IMR-90 (cell line): Measurements from ENCODE around the gene SARM1. TPM values are rescaled to one million over a fixed set of nuclear protein-coding genes. Genes with fewer than 3 reads are reported as not detected.
A peak's percentile ranks its signal among the peaks of the same experiment; 100 is the strongest.

ENCODE experiments used
- ATAC-seq: fragments of 200-7000 bp; cut with Tn5 transposase; 2 replicates; pipeline ENCODE4 v1.9.1; 2020; ENCODE audit warnings: low read depth, mild to moderate bottlenecking, moderate library complexity
- BruUV-seq: library from RNA; stranded (reverse); fragments of 400-500 nt; replicated peaks from 2 replicates; lab custom pipeline; 2021; lab: Mats Ljungman, UMichigan
- CTCF ChIA-PET: fragments of 300-600 bp; formaldehyde crosslinking; extraction: SDS; loops from one replicate; lab custom pipeline; 2021; ENCODE audit warnings: antibody characterized with exemption; lab: Yijun Ruan, JAX
- POLR2A ChIA-PET: fragments of 300-600 bp; sonication (Branson Sonifier 250); formaldehyde crosslinking; loops from one replicate; lab custom pipeline; 2022; ENCODE audit warnings: antibody characterized with exemption; ENCODE audit not compliant: unreplicated experiment; lab: Charles Lee
- DNase-seq: peaks from one replicate; pipeline ENCODE4 v3.0.0; 2013
- H2AFZ ChIP-seq: replicated peaks from 2 replicates; pipeline ENCODE3; 2013; ENCODE audit warnings: low read length, mild to moderate bottlenecking; ENCODE audit not compliant: poor library complexity
- H2AK5ac ChIP-seq: 2 replicates; pipeline ENCODE4 v1.6.1; 2013; ENCODE audit warnings: low read depth, low read length, inconsistent platforms
- H2AK9ac ChIP-seq: replicated peaks from 2 replicates; pipeline ENCODE3; 2013; ENCODE audit warnings: mild to moderate bottlenecking, low read depth, low read length, moderate library complexity; ENCODE audit not compliant: poor library complexity
- H2BK120ac ChIP-seq: 2 replicates; pipeline ENCODE4 v1.6.1; 2013; ENCODE audit warnings: low read depth, low read length, inconsistent platforms
- H2BK15ac ChIP-seq: 3 replicates; pipeline ENCODE4 v1.6.1; 2013; ENCODE audit warnings: low read depth, low read length, inconsistent platforms
- H2BK20ac ChIP-seq: 2 replicates; pipeline ENCODE4 v1.6.1; 2013; ENCODE audit warnings: low read depth, mild to moderate bottlenecking, inconsistent platforms, low read length, moderate library complexity
- H2BK5ac ChIP-seq: 2 replicates; pipeline ENCODE4 v1.6.1; 2013; ENCODE audit warnings: mild to moderate bottlenecking, low read depth, low read length, inconsistent platforms; ENCODE audit not compliant: poor library complexity, severe bottlenecking
- H3K14ac ChIP-seq: replicated peaks from 2 replicates; pipeline ENCODE4 v1.6.1; 2013; ENCODE audit warnings: low read depth, low read length, inconsistent platforms
- H3K18ac ChIP-seq: 2 replicates; pipeline ENCODE4 v1.6.1; 2013; ENCODE audit warnings: low read depth, low read length, control low read depth
- H3K23ac ChIP-seq: 2 replicates; pipeline ENCODE4 v1.6.1; 2013; ENCODE audit warnings: low read depth, low read length, inconsistent platforms
- H3K27ac ChIP-seq: 2 replicates; pipeline ENCODE4 v1.5.1; 2013; ENCODE audit warnings: mild to moderate bottlenecking, control low read depth, low read length; ENCODE audit not compliant: insufficient read depth
- H3K27me3 ChIP-seq: 2 replicates; pipeline ENCODE4 v1.6.1; 2013; ENCODE audit warnings: low read length; ENCODE audit not compliant: control insufficient read depth, insufficient read depth
- H3K36me3 ChIP-seq: 2 replicates; pipeline ENCODE4 v1.6.1; 2013; ENCODE audit warnings: low read length, mixed read lengths; ENCODE audit not compliant: control insufficient read depth, insufficient read depth
- H3K4ac ChIP-seq: 2 replicates; pipeline ENCODE4 v1.6.1; 2013; ENCODE audit warnings: low read depth, low read length, inconsistent platforms
- H3K4me1 ChIP-seq: 2 replicates; pipeline ENCODE4 v1.6.1; 2013; ENCODE audit warnings: low read length, mixed read lengths; ENCODE audit not compliant: control insufficient read depth, insufficient read depth
- H3K4me2 ChIP-seq: 2 replicates; pipeline ENCODE4 v1.6.1; 2013; ENCODE audit warnings: low read depth, mild to moderate bottlenecking, control low read depth, low read length, moderate library complexity
- H3K4me3 ChIP-seq: 2 replicates; pipeline ENCODE4 v1.5.1; 2013; ENCODE audit warnings: low read depth, mild to moderate bottlenecking, control low read depth, low read length, moderate library complexity; ENCODE audit not compliant: insufficient read depth
- H3K56ac ChIP-seq: 2 replicates; pipeline ENCODE4 v1.6.1; 2013; ENCODE audit warnings: low read length, inconsistent platforms; ENCODE audit not compliant: insufficient read depth; ENCODE audit errors: extremely low read depth
- H3K79me1 ChIP-seq, 2 experiments: 2 replicates each; pipeline ENCODE4 v1.6.1; 2013; ENCODE audit warnings: low read length in 2 of 2, inconsistent platforms in 1 of 2, low read depth in 1 of 2
- H3K9ac ChIP-seq: 2 replicates; pipeline ENCODE4 v1.6.1; 2013; ENCODE audit warnings: low read depth, low read length, control low read depth
- H3K9me1 ChIP-seq: 2 replicates; pipeline ENCODE4 v1.6.1; 2013; ENCODE audit warnings: low read length, inconsistent platforms; ENCODE audit not compliant: insufficient read depth
- H3K9me3 ChIP-seq: 2 replicates; pipeline ENCODE4 v1.6.1; 2013; ENCODE audit warnings: low read length; ENCODE audit not compliant: control insufficient read depth, insufficient read depth
- H4K20me1 ChIP-seq: 2 replicates; pipeline ENCODE4 v1.6.1; 2013; ENCODE audit warnings: low read length, inconsistent platforms; ENCODE audit not compliant: insufficient read depth
- H4K5ac ChIP-seq: 2 replicates; pipeline ENCODE4 v1.6.1; 2013; ENCODE audit warnings: mild to moderate bottlenecking, low read depth, low read length, control low read depth
- H4K8ac ChIP-seq, 2 experiments: 2 replicates each; pipeline ENCODE4 v1.6.1; 2013; ENCODE audit warnings: low read depth in 2 of 2, low read length in 2 of 2, control low read depth in 1 of 2, inconsistent platforms in 1 of 2
- H4K91ac ChIP-seq: 2 replicates; pipeline ENCODE4 v1.6.1; 2013; ENCODE audit warnings: low read depth, low read length, inconsistent platforms; ENCODE audit not compliant: insufficient read depth
- BHLHE40 ChIP-seq: fragments of 150-350 bp; IDR thresholded peaks from 2 replicates; pipeline ENCODE4 v1.6.1; 2016; ENCODE audit warnings: mild to moderate bottlenecking, low read depth, low read length
- CEBPB ChIP-seq: IDR thresholded peaks from 2 replicates; pipeline ENCODE4 v1.6.1; 2012; ENCODE audit warnings: low read depth, low read length, improper control_type of control experiment
- CHD1 ChIP-seq: IDR thresholded peaks from 2 replicates; pipeline ENCODE4 v1.6.1; 2012; ENCODE audit warnings: low read depth, low read length, improper control_type of control experiment
- CTCF ChIP-seq: conservative IDR thresholded peaks from 2 replicates; pipeline ENCODE4 v1.5.1; 2012; ENCODE audit warnings: mild to moderate bottlenecking, low read depth, low read length, improper control_type of control experiment
- FOS ChIP-seq: fragments of 150-350 bp; IDR thresholded peaks from 2 replicates; pipeline ENCODE4 v1.6.1; 2016; ENCODE audit warnings: low read depth, low read length
- MAFK ChIP-seq: IDR thresholded peaks from 2 replicates; pipeline ENCODE4 v1.6.1; 2012; ENCODE audit warnings: low read depth, low read length, improper control_type of control experiment
- MAZ ChIP-seq: IDR thresholded peaks from 2 replicates; pipeline ENCODE4 v1.6.1; 2012; ENCODE audit warnings: low read depth, mild to moderate bottlenecking, low read length, improper control_type of control experiment, moderate library complexity, borderline replicate concordance
- MXI1 ChIP-seq: IDR thresholded peaks from 2 replicates; pipeline ENCODE4 v1.6.1; 2012; ENCODE audit warnings: low read depth, mild to moderate bottlenecking, low read length, moderate library complexity, borderline replicate concordance
- NFE2L2 ChIP-seq: fragments of 150-350 bp; IDR thresholded peaks from 2 replicates; pipeline ENCODE4 v1.6.1; 2016; ENCODE audit warnings: low read depth, mild to moderate bottlenecking, low read length
- POLR2A ChIP-seq: IDR thresholded peaks from 2 replicates; pipeline ENCODE4 v1.6.1; 2012; ENCODE audit warnings: mild to moderate bottlenecking, low read depth, low read length
- RAD21 ChIP-seq: IDR thresholded peaks from 2 replicates; pipeline ENCODE4 v1.6.1; 2012; ENCODE audit warnings: low read length, improper control_type of control experiment
- RCOR1 ChIP-seq: IDR thresholded peaks from 2 replicates; pipeline ENCODE4 v1.6.1; 2012; ENCODE audit warnings: mild to moderate bottlenecking, low read length, improper control_type of control experiment; ENCODE audit not compliant: insufficient replicate concordance
- RFX5 ChIP-seq: IDR thresholded peaks from 2 replicates; pipeline ENCODE4 v1.8.0; 2012; ENCODE audit warnings: low read depth, mild to moderate bottlenecking, low read length, moderate library complexity
- SMC3 ChIP-seq: fragments of 150-350 bp; IDR thresholded peaks from 2 replicates; pipeline ENCODE4 v1.6.1; 2016; ENCODE audit warnings: low read depth, mild to moderate bottlenecking, antibody characterized with exemption, low read length, moderate library complexity
- WGBS, 2 experiments: methylation state at CpG; one replicate each; pipeline versions ENCODE4 v1.1.5 to v1.1.7; 2013; ENCODE audit warnings: missing lambda C conversion rate in 2 of 2; ENCODE audit not compliant: insufficient read length in 1 of 2; ENCODE audit errors: extremely low coverage in 2 of 2; 5-methylcytosine and 5-hydroxymethylcytosine counted together
- dilution Hi-C: fragments of 300-500 bp; cut with HindIII; formaldehyde crosslinking; loops from one replicate; pipeline ENCODE4 v1.14.3; 2018; ENCODE audit warnings: low sequenced_read_pairs; ENCODE audit not compliant: unreplicated experiment
- in situ Hi-C: fragments of 300-500 bp; cut with MboI; formaldehyde crosslinking; loops from 3 replicates; pipeline ENCODE4 v1.14.3; 2019; ENCODE audit warnings: low sequenced_read_pairs, inconsistent platforms, mixed read lengths
- intact Hi-C: fragments of 100-400 bp; cut with micrococcal nuclease; formaldehyde crosslinking; loops from 2 replicates; pipeline ENCODE4 v1.10.0; 2022
- polyA plus RNA-seq, 3 experiments: library from polyadenylated mRNA; depleted of rRNA; stranded (reverse); fragments of >200 nt; gene quantifications; 2 replicates each; pipeline ENCODE4 v1.2.3, GENCODE V29; 2012; ENCODE audit warnings: low replicate concordance in 1 of 3
- total RNA-seq: library from RNA; depleted of rRNA; stranded (reverse); fragments of >200 nt; gene quantifications from 2 replicates; pipeline ENCODE4 v1.2.3, GENCODE V29; 2012
- TF ChIP-seq, protein P1 (sequence below): fragments of 150-350 bp; IDR thresholded peaks from 2 replicates; pipeline ENCODE4 v1.6.1; 2017; ENCODE audit warnings: mild to moderate bottlenecking, antibody characterized with exemption, low read length, low read depth
- TF ChIP-seq, protein P2 (sequence below): fragments of 150-350 bp; IDR thresholded peaks from 2 replicates; pipeline ENCODE4 v1.6.1; 2016; ENCODE audit warnings: low read depth, mild to moderate bottlenecking, low read length, moderate library complexity, borderline replicate concordance

The SARM1 gene
- total and polyA plus RNA-seq, 2 of the 4 experiments (the other 2 are of a cell fraction): 3.4 to 11.4 TPM

DNA sequence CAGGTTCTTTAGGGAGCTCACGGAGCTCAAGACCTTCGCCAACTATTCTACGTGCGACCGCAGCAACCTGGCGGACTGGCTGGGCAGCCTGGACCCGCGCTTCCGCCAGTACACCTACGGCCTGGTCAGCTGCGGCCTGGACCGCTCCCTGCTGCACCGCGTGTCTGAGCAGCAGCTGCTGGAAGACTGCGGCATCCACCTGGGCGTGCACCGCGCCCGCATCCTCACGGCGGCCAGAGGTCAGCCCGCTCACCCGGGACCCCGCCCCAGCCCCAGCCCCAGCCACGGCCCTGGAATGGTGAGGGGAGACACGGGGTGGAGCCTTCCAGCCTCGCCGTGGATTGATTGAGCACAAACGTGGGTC lies 13.5 kb downstream of the SARM1 start:
- H3K4ac ChIP-seq: no peak overlapping the region
- H3K9ac ChIP-seq: no peak overlapping the region
- no peak overlapping the region for H4K8ac ChIP-seq
- H3K18ac ChIP-seq: no peak overlapping the region
- no peak overlapping the region for H2BK5ac ChIP-seq
- no peak overlapping the region for H3K4me2 ChIP-seq
- H3K79me1 ChIP-seq: peaks cover 0 to 18% of the 10 kb centered on the region in 2 experiments; a peak in 2 of 4 replicates
- H3K14ac ChIP-seq: no peak overlapping the region
- peaks cover 20% of the 10 kb centered on the region for H4K20me1 ChIP-seq
- H3K4me1 ChIP-seq: peaks cover 3% of the 10 kb centered on the region; the same call in 1 of the 2 replicates
- intact Hi-C loops: no loop called here
- BruUV-seq: no TSS peak
- dilution Hi-C loops: no loop called here
- DNase-seq: no peak
- H4K91ac ChIP-seq: no peak overlapping the region
- no peak overlapping the region for H2BK15ac ChIP-seq
- ATAC-seq: no peak
- ChIA-PET CTCF (no interaction called here), POLR2A (no interaction called here)
- H2AFZ ChIP-seq: peak overlapping the region; percentile 32
- no peak overlapping the region for H2BK120ac ChIP-seq
- no peak overlapping the region for H3K4me3 ChIP-seq
- in situ Hi-C loops: no loop called here
- no peak overlapping the region for H3K56ac ChIP-seq
- H2AK9ac ChIP-seq: no peak overlapping the region
- no peak overlapping the region for H3K27ac ChIP-seq
- H3K27me3 ChIP-seq: no peaks in the 10 kb centered on the region
- 82% methylated on average over 17 of the region's 29 CpGs; no CpG with 5 or more reads in 1 of the 2 experiments for WGBS, 2 experiments
- no peak overlapping the region for H2BK20ac ChIP-seq
- TF ChIP-seq BHLHE40 (no peak), RFX5 (no peak), CEBPB (no peak), NFE2L2 (no peak), SMC3 (no peak), CHD1 (no peak), RCOR1 (no peak), MXI1 (no peak), MAFK (no peak), CTCF (no peak), RAD21 (no peak), FOS (no peak), MAZ (no peak), POLR2A (no peak)
- TF ChIP-seq, protein P1, sequence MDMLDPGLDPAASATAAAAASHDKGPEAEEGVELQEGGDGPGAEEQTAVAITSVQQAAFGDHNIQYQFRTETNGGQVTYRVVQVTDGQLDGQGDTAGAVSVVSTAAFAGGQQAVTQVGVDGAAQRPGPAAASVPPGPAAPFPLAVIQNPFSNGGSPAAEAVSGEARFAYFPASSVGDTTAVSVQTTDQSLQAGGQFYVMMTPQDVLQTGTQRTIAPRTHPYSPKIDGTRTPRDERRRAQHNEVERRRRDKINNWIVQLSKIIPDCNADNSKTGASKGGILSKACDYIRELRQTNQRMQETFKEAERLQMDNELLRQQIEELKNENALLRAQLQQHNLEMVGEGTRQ: no peak
- TF ChIP-seq, protein P2, sequence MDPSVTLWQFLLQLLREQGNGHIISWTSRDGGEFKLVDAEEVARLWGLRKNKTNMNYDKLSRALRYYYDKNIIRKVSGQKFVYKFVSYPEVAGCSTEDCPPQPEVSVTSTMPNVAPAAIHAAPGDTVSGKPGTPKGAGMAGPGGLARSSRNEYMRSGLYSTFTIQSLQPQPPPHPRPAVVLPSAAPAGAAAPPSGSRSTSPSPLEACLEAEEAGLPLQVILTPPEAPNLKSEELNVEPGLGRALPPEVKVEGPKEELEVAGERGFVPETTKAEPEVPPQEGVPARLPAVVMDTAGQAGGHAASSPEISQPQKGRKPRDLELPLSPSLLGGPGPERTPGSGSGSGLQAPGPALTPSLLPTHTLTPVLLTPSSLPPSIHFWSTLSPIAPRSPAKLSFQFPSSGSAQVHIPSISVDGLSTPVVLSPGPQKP: no peak
- no peak overlapping the region for H4K5ac ChIP-seq
- no peak overlapping the region for H3K23ac ChIP-seq
- no peaks in the 10 kb centered on the region for H3K9me3 ChIP-seq
- H3K36me3 ChIP-seq: peaks cover 37% of the 10 kb centered on the region
- no peak overlapping the region for H2AK5ac ChIP-seq
- H3K9me1 ChIP-seq: peaks cover 7% of the 10 kb centered on the region; the same call in 1 of the 2 replicates
